ENCODE data around the gene PTPN3. TPM values are rescaled to one million over a fixed set of nuclear protein-coding genes. Genes with fewer than 3 reads are reported as not detected.

The PTPN3 gene, protein sequence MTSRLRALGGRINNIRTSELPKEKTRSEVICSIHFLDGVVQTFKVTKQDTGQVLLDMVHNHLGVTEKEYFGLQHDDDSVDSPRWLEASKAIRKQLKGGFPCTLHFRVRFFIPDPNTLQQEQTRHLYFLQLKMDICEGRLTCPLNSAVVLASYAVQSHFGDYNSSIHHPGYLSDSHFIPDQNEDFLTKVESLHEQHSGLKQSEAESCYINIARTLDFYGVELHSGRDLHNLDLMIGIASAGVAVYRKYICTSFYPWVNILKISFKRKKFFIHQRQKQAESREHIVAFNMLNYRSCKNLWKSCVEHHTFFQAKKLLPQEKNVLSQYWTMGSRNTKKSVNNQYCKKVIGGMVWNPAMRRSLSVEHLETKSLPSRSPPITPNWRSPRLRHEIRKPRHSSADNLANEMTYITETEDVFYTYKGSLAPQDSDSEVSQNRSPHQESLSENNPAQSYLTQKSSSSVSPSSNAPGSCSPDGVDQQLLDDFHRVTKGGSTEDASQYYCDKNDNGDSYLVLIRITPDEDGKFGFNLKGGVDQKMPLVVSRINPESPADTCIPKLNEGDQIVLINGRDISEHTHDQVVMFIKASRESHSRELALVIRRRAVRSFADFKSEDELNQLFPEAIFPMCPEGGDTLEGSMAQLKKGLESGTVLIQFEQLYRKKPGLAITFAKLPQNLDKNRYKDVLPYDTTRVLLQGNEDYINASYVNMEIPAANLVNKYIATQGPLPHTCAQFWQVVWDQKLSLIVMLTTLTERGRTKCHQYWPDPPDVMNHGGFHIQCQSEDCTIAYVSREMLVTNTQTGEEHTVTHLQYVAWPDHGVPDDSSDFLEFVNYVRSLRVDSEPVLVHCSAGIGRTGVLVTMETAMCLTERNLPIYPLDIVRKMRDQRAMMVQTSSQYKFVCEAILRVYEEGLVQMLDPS
- polyA plus RNA-seq: 0.07 and 0.67 TPM in 2 replicates

DNA sequence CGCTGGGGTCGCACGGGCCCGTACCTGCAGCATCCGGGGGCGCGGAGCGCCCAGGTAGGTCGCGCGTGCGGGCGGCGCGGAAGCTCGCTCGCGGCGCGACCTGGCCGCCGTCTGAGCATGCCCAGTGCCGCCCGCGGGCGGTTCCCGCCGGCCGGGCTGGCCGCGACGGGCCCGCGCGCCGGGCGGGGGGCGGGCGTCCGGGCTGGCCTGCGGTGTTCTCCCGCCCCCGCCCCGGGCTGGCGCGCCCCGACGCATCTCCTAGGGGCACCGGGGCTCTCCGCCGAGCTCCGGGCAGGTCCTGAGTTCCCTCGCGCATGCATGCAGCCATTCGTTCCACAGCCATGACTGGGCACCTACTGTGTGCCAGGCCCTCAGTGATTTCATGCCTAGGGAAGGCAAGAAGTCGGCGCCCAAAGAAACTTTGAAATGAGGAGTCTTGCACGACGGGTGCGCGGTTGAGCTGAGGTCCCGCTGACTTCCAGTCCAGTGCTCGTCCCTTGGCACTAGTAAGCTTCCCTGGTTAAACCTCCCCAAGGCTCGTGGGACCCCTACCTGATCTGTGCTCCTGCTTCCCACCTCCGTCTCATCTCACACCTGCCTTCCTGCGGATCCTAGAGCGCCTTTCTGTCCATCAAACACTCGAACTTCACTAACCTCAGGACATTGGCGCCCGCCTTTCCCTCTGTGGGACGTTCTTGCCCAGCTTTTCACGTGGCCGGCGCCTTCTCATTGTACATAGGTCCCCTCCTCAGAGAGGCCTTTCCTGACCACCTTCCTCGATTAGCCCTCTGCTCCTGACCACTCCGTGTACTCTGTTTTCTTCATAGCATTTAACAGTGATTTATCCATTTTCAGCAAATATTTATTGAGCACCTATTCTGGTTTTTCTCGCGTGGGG, at the start of gene PTPN3:
Gene PTPN3, minus strand, starts transcription at position 113 of the 898 bp plus-strand sequence. CDS start 34,873 bp downstream, outside the sequence.

Other genes with a start within 250 kb of the PTPN3 start
- 0.90 and 4.4 TPM in 2 replicates for gene EPB41L4B, start 177.2 kb downstream of the PTPN3 start, polyA plus RNA-seq